SK-N-SH (cell line): ENCODE results near the gene SLFNL1.
A peak's percentile ranks its signal among the peaks of the same experiment; 100 is the strongest.

Experiments used
- CTCF ChIP-seq: fragments of 200-600 bp; sonication (generic); IDR thresholded peaks from 2 replicates; pipeline ENCODE4 v1.6.1; 2017; ENCODE audit warnings: antibody characterized with exemption, mild to moderate bottlenecking, moderate library complexity
- EZH2phosphoT487 ChIP-seq: fragments of 200-600 bp; sonication (generic); IDR thresholded peaks from 2 replicates; pipeline ENCODE4 v1.6.1; 2017; ENCODE audit warnings: low read depth, mixed run types, mild to moderate bottlenecking, antibody characterized with exemption, moderate library complexity, borderline replicate concordance
- FOSL2 ChIP-seq: IDR thresholded peaks from 2 replicates; pipeline ENCODE4 v1.4.0; 2012; ENCODE audit warnings: low read depth, mild to moderate bottlenecking, moderate library complexity, borderline replicate concordance
- MEF2A ChIP-seq: IDR thresholded peaks from 2 replicates; pipeline ENCODE4 v1.4.0; 2012; ENCODE audit warnings: low read depth, borderline replicate concordance
- MXI1 ChIP-seq: IDR thresholded peaks from 2 replicates; pipeline ENCODE4 v1.6.1; 2012; ENCODE audit warnings: mild to moderate bottlenecking, low read depth, low read length, improper control_type of control experiment
- REST ChIP-seq: IDR thresholded peaks from 2 replicates; pipeline ENCODE4 v1.6.1; 2012; ENCODE audit warnings: mild to moderate bottlenecking, low read depth, low read length, moderate library complexity
- RFX5 ChIP-seq: IDR thresholded peaks from 2 replicates; pipeline ENCODE4 v1.6.1; 2012; ENCODE audit warnings: mild to moderate bottlenecking, improper control_type of control experiment, low read length
- YY1 ChIP-seq: IDR thresholded peaks from 2 replicates; pipeline ENCODE4 v1.4.0; 2012; ENCODE audit warnings: low read depth, mild to moderate bottlenecking

DNA sequence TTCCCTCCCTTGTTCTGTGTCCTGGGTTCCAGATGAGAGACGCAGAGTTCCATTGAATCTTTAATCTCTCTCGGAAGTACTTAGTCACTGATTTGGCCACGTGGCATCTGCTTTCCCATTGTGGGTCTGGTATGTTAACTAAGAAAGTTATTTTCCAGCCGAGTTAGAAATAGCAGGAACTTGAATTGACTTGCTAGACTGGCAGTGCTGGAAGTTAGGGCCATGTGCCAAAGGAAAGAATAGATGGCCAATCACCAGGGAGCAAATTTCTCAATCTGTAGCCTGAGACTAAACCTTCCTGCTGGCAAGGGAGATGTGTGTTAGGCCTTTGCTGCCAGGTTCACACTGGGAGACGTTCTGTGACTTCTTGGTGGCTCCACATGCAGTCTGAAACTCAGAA lies 24.2 kb upstream of the SLFNL1 start:
- TF ChIP-seq CTCF: no peak
- no peak for TF ChIP-seq MXI1
- TF ChIP-seq YY1: no peak
- no peak for TF ChIP-seq EZH2phosphoT487
- no peak for TF ChIP-seq MEF2A
- peak; percentile 6; the same call in 1 of the 2 replicates for TF ChIP-seq FOSL2
- TF ChIP-seq REST: no peak
- TF ChIP-seq RFX5: no peak
